Body of pancreas (tissue), 4 donors: ENCODE results near the gene ABCB9.

Source experiments
- POLR2A ChIP-seq, 3 donors: fragments of 450-650 bp; IDR thresholded peaks; one replicate each; pipeline ENCODE4 v1.6.1; 2016; ENCODE audit warnings: antibody characterized with exemption in 3 of 3, mild to moderate bottlenecking in 2 of 3
- TF ChIP-seq, protein P1 (sequence below), 7 experiments: fragments of 450-650 bp in 4 of 7; fragments of 200-600 bp in 3 of 7; sonication (generic) in 3 of 7; IDR thresholded peaks; one replicate each; pipeline ENCODE4 v1.5.1; 2016 to 2019; ENCODE audit warnings: antibody characterized with exemption in 7 of 7

- TF ChIP-seq, protein P1, sequence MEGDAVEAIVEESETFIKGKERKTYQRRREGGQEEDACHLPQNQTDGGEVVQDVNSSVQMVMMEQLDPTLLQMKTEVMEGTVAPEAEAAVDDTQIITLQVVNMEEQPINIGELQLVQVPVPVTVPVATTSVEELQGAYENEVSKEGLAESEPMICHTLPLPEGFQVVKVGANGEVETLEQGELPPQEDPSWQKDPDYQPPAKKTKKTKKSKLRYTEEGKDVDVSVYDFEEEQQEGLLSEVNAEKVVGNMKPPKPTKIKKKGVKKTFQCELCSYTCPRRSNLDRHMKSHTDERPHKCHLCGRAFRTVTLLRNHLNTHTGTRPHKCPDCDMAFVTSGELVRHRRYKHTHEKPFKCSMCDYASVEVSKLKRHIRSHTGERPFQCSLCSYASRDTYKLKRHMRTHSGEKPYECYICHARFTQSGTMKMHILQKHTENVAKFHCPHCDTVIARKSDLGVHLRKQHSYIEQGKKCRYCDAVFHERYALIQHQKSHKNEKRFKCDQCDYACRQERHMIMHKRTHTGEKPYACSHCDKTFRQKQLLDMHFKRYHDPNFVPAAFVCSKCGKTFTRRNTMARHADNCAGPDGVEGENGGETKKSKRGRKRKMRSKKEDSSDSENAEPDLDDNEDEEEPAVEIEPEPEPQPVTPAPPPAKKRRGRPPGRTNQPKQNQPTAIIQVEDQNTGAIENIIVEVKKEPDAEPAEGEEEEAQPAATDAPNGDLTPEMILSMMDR (IDR thresholded peaks at IDR 0.05): no peak
- TF ChIP-seq POLR2A (IDR thresholded peaks at IDR 0.05): no peak
These were observed 20.1 kb upstream of the ABCB9 start for GRCh38 chr12:122986258-122986871.
